Dedifferentiated amniotic fluid mesenchymal stem cell (primary cell): Measurements from ENCODE around the gene VGLL2.

Experiments used
- DNase-seq: peaks from one replicate; pipeline ENCODE4 v3.0.0-alpha.2; 2016; ENCODE audit errors: extremely low spot score

Gene VGLL2

GRCh38 chr6:117269638-117270054 is 4.3 kb downstream of the VGLL2 start:
- no peak for DNase-seq

- DNase-seq = no peak
Measured at GRCh38 chr6:117270055-117270842, 4.9 kb downstream of the VGLL2 start.

- no peak for DNase-seq
Measured at GRCh38 chr6:117270843-117271507, 5.6 kb downstream of the VGLL2 start.

- DNase-seq = no peak
Measured at GRCh38 chr6:117272032-117272866, 6.9 kb downstream of the VGLL2 start.

GRCh38 chr6:117272891-117273290 is 7.5 kb downstream of the VGLL2 start:
- no peak for DNase-seq

GRCh38 chr6:117275205-117275604 is 9.8 kb downstream of the VGLL2 start:
- DNase-seq = no peak

GRCh38 chr6:117275711-117276110 is 10.4 kb downstream of the VGLL2 start:
- DNase-seq = no peak

- no peak for DNase-seq
Measured at GRCh38 chr6:117276778-117277316, 11.5 kb downstream of the VGLL2 start.

GRCh38 chr6:117280922-117281321 is 15.6 kb downstream of the VGLL2 start:
- DNase-seq = no peak

GRCh38 chr6:117288083-117288715 is 22.8 kb downstream of the VGLL2 start:
- DNase-seq = no peak

- no peak for DNase-seq
Measured at GRCh38 chr6:117290173-117290846, 25.0 kb downstream of the VGLL2 start.

- DNase-seq = no peak
Measured at GRCh38 chr6:117298941-117299340, 33.6 kb downstream of the VGLL2 start.

GRCh38 chr6:117303323-117303722 is 38.0 kb downstream of the VGLL2 start:
- DNase-seq = no peak

GRCh38 chr6:117304446-117304845 is 39.1 kb downstream of the VGLL2 start:
- no peak for DNase-seq

- DNase-seq = no peak
Measured at GRCh38 chr6:117306227-117306790, 41.0 kb downstream of the VGLL2 start.

GRCh38 chr6:117307655-117308054 is 42.3 kb downstream of the VGLL2 start:
- DNase-seq = no peak

GRCh38 chr6:117309069-117309468 is 43.7 kb downstream of the VGLL2 start:
- no peak for DNase-seq

- no peak for DNase-seq
Measured at GRCh38 chr6:117309611-117310010, 44.3 kb downstream of the VGLL2 start.

GRCh38 chr6:117311310-117311709 is 46.0 kb downstream of the VGLL2 start:
- DNase-seq = no peak

- no peak for DNase-seq
Measured at GRCh38 chr6:117311726-117312125, 46.4 kb downstream of the VGLL2 start.

- DNase-seq = no peak
Measured at GRCh38 chr6:117317261-117317660, 51.9 kb downstream of the VGLL2 start.
